Measurements from ENCODE around the gene RTEL1.

The RTEL1 gene

GRCh38 chr20:63732118-63733095, 74.3 kb downstream of the RTEL1 start:
- no peak for DNase-seq

- DNase-seq: no peak
These were observed 75.0 kb downstream of the RTEL1 start for GRCh38 chr20:63733117-63733516.

- no peak for DNase-seq
These were observed 75.5 kb downstream of the RTEL1 start for GRCh38 chr20:63733579-63734081.

DNA sequence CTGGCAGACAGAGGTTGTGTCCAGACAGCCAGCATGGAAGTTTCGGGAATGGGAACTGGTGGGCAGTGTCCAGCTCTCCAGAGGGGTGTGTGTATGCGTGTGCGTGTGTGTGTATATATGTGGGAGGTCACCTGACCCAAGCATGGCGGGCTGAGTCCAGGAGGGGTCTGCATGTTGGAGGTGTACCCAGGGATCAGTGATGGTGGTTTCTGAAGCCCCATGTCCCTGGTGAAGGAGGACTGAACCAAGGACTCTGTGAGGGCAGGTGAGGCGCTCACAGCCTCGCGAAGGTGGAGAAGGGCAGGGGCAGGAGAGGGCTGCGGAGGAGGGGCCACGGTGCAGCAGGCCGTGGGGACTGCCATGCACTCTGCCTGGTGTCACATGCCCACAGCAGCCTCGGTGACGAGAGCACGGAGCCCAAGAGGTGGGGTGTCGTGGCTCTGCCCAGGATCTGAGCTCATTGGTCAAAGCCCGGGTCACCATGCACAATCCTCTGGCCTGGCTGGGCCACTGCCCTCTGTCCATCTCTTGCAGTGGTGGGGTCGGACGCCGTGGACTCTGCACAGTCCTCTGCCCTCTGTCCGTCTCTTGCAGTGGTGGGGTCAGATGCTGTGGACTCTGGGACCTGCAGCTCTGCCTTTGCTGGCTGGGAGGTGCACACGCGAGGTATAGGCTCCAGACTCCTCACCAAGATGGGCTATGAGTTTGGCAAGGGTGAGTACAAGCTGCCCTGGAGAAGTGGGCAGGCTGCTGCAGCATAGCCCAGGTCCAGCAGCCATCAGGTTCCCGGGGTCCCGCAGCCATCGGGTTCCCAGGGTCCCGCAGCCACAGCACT, 76.2 kb downstream of the RTEL1 start:
- DNase-seq: no peak

DNA sequence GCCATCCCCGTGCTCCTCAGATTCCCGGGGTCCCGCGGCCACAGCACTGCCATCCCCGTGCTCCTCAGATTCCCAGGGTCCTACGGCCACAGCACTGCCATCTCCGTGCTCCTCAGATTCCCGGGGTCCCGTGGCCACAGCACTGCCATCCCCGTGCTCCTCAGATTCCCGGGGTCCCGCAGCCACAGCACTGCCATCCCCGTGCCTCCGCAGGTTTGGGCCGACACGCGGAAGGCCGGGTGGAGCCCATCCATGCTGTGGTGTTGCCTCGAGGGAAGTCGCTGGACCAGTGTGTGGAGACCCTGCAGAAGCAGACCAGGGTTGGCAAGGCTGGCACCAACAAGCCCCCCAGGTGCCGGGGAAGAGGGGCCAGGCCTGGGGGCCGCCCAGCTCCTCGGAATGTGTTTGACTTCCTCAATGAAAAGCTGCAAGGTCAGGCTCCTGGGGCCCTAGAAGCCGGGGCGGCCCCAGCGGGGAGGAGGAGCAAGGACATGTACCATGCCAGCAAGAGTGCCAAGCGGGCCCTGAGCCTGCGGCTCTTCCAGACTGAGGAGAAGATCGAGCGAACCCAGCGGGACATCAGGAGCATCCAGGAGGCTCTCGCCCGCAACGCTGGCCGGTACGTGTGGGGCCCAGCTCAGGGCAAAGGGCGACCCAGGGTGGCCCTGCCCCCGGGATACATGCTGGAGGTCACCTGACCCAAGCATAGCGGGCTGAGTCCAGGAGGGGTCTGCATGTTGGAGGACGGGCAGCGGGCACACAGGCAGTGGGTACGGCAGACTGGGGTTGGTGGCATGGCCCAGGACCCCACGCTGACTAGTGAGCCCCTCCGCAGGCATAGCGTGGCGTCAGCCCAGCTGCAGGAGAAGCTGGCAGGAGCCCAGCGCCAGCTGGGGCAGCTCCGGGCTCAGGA, 77.1 kb downstream of the RTEL1 start:
- no peak for DNase-seq

GRCh38 chr20:63735859-63736718, 78.0 kb downstream of the RTEL1 start, which contains the start of gene LIME1:
LIME1 (plus strand) TSS chr20:63736664; CDS start chr20:63737550, 886 bp downstream.
- DNase-seq: peak; percentile 70 to 77

- peak; percentile 73 to 74 for DNase-seq
These were observed 79.0 kb downstream of the RTEL1 start for GRCh38 chr20:63736893-63737694.

DNA sequence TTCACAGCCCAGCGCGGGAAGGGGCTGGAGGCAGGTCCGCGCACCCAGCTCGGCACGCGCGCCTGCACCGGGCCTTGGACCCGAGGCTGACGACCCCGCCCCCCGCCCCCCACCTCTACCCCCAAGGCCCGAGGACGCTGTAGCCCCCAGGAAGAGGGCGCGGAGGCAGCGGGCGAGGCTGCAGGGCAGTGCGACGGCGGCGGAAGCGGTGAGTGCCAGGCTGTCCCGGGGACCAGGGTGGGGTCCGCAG, 79.5 kb downstream of the RTEL1 start:
- DNase-seq: peak in 1 of 2 experiments; percentile 50

DNA sequence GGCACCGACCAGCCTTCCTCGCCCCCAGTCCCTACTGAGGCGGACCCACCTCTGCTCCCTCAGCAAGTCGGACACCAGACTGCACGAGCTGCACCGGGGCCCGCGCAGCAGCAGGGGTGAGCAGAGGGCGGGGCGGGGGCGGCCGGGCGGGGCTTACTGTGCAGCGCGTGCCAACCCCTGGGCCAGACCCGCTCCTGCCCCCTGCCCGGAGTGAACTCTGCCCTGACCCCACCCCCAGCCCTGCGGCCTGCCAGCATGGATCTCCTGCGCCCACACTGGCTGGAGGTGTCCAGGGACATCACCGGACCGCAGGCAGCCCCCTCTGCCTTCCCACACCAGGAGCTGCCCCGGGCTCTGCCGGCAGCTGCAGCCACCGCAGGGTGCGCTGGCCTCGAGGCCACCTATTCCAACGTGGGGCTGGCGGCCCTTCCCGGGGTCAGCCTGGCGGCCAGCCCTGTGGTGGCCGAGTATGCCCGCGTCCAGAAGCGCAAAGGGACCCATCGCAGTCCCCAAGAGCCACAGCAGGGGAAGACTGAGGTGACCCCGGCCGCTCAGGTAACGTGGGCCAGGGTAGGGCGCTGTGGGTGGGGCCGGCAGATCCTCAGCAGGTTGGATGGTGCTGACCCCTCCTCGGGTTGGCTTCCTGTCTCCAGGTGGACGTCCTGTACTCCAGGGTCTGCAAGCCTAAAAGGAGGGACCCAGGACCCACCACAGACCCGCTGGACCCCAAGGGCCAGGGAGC, 80.0 kb downstream of the RTEL1 start:
- peak; percentile 45 to 64 for DNase-seq

DNA sequence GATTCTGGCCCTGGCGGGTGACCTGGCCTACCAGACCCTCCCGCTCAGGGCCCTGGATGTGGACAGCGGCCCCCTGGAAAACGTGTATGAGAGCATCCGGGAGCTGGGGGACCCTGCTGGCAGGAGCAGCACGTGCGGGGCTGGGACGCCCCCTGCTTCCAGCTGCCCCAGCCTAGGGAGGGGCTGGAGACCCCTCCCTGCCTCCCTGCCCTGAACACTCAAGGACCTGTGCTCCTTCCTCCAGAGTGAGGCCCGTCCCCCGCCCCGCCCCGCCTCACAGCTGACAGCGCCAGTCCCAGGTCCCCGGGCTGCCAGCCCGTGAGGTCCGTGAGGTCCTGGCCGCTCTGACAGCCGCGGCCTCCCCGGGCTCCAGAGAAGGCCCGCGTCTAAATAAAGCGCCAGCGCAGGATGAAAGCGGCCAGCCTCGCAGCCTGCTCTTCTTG, 80.6 kb downstream of the RTEL1 start:
- peak; percentile 49 to 58 for DNase-seq

DNA sequence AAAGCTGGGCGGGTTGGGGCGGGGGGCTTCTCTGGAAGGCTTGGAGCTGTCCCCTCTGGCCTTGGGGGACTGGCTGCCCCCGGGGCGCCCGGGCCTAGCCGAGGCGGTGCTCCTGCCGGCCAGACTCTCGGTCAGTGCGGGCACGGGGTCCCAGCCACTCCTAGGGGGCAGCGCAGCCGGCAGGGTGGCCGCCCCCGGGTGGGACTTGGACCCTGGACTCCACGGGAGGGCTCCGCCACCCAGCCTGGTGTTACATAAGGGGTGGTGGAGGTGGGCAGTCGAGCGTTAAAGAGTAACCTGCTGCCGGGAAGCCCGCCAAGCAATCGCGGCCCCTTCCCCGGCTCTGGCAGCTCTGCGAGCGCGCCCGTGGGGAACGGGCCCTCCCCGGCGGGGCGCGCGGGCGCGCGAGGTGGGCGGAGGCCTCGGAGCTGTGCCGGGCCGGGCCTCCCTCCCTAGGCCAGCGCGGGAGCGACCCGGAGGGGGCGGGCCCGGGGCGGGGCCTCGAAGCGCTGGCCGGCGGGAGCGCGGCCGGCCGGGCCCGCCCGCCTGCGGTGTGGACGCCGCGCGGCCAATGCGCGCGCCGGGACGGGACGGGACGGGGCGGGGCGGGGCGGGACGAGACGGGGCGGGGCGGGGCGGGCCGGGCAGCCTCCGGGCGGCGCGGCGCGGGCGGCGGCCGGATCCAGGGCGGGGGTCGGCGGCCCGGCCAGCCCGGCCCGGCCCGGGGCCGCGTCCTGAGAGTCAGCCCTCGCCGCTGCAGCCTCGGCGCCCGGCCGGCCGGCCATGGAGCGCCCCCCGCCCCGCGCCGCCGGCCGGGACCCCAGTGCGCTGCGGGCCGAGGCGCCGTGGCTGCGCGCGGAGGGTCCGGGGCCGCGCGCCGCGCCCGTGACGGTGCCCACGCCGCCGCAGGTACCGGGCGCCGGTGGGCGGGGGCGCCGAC, 81.3 kb downstream of the RTEL1 start, which contains the start of gene SLC2A4RG:
Gene SLC2A4RG (plus strand): TSS at position 647 of the 940 bp plus-strand sequence. CDS start 137 bp downstream, at position 784.
- DNase-seq: peak; percentile 67 to 76

DNA sequence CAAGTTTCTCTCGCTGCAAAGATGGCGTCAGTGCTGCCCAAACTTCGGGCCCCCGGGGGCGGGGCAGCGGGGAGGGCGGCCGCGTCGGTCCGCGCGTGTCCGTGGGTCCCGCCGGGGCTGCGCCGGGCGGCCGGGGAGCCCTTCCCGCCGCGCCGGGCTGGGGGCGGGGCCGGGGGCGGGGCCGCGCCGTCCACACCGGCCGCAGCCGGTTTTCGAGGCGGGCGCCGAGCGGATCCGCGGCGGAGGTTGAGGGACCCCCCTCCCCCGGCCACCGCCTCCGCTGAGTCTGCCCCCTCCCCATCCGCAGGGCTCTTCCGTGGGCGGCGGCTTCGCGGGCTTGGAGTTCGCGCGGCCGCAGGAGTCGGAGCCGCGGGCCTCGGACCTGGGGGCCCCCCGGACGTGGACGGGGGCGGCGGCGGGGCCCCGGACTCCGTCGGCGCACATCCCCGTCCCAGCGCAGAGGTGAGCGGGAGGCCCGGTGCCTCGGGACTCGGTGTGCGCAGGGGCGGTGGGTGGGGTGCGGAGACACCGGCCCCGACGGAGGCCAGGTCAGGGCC, 82.0 kb downstream of the RTEL1 start:
- peak; percentile 48 to 57 for DNase-seq

DNA sequence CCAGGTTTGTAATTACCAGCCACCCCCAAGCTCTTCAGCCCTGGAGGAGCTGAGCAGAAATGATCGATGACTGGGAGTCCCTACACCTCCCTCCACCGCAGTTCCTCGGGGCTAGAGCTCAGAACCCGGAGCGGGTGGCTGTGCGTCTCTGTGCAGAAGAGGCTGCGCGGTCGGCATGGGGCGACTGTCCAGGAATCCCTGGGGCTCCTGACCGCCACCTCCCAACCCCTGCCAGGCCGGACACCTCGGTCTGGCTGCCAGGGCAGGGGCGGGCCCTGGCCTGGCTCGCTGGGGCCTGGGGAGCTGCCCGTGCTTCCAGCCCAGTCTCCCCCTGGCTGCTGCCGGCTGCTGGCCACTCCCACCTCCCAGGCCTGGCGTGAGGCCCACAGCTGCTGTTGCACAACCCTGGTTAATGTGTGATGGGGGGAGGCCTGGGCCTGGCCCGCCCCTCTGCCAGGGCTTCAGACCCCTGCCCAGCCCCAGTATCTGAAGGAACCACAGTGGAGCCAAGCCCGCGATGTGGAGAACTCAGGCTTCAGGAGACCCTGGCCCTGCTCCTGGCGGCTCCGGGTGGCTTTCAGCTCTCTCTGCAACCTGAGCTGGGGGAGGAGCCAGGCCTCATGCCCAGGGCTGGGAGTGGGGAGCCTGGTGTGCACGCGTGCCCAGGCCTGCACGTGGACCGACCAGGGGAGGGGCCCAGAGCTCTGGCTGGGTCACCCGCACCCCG, 82.7 kb downstream of the RTEL1 start:
- peak; percentile 56 to 62 for DNase-seq

DNA sequence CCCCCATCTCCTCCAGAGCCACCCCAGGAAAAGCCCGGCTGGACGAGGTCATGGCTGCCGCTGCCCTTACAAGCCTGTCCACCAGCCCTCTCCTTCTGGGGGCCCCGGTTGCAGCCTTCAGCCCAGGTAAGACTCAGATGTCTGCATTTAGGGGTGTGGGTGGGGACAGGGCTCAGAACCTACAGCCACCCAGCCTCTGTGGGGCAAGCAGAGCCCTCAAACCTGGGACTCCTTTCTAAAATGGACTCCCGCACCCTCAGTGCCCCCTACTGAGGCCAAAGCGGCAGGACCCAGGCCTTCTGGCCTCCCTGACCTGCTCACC, 83.2 kb downstream of the RTEL1 start:
- DNase-seq: no peak

- peak in 1 of 2 experiments; percentile 11 for DNase-seq
These were observed 83.7 kb downstream of the RTEL1 start for GRCh38 chr20:63741676-63742380.

GRCh38 chr20:63742381-63743024, 84.4 kb downstream of the RTEL1 start:
- DNase-seq: peak in 1 of 2 experiments; percentile 10
